ENCODE measurements around the gene EML6.

The EML6 gene

GRCh38 chr2:54814389-54815147 is 91.1 kb downstream of the EML6 start:
- TF ChIP-seq TAF1 (IDR thresholded peaks at IDR 0.05; ENCODE audit: borderline replicate concordance, insufficient read depth, low read length) (no peak), REST (IDR thresholded peaks at IDR 0.05; ENCODE audit: insufficient read depth in 1 of 2, low read depth in 2 of 2, low read length in 2 of 2) (no peak), FOXP2 (optimal IDR thresholded peaks at IDR 0.05; ENCODE audit: borderline replicate concordance, extremely low read depth, extremely low read length, insufficient read depth) (no peak), SIN3A (IDR thresholded peaks at IDR 0.05; ENCODE audit: borderline replicate concordance, insufficient read depth, low read length) (no peak), POLR2AphosphoS5 (IDR thresholded peaks at IDR 0.05; ENCODE audit: low read depth, low read length) (no peak)

- TF ChIP-seq FOXP2 (optimal IDR thresholded peaks at IDR 0.05; ENCODE audit: borderline replicate concordance, extremely low read depth, extremely low read length, insufficient read depth), result no peak
- no peak for TF ChIP-seq REST (IDR thresholded peaks at IDR 0.05; ENCODE audit: insufficient read depth in 1 of 2, low read depth in 2 of 2, low read length in 2 of 2)
Measured at GRCh38 chr2:54815148-54815539, 91.7 kb downstream of the EML6 start.

- TF ChIP-seq FOXP2 (optimal IDR thresholded peaks at IDR 0.05; ENCODE audit: borderline replicate concordance, extremely low read depth, extremely low read length, insufficient read depth) (no peak), POLR2AphosphoS5 (IDR thresholded peaks at IDR 0.05; ENCODE audit: low read depth, low read length) (no peak), REST (IDR thresholded peaks at IDR 0.05; ENCODE audit: insufficient read depth in 1 of 2, low read depth in 2 of 2, low read length in 2 of 2) (no peak), SIN3A (IDR thresholded peaks at IDR 0.05; ENCODE audit: borderline replicate concordance, insufficient read depth, low read length) (no peak), TAF1 (IDR thresholded peaks at IDR 0.05; ENCODE audit: borderline replicate concordance, insufficient read depth, low read length) (no peak)
Measured at GRCh38 chr2:54818226-54818625, 94.8 kb downstream of the EML6 start.

- TF ChIP-seq POLR2AphosphoS5 (IDR thresholded peaks at IDR 0.05; ENCODE audit: low read depth, low read length), result no peak
- TF ChIP-seq REST (IDR thresholded peaks at IDR 0.05; ENCODE audit: insufficient read depth in 1 of 2, low read depth in 2 of 2, low read length in 2 of 2), result no peak
- TF ChIP-seq FOXP2 (optimal IDR thresholded peaks at IDR 0.05; ENCODE audit: borderline replicate concordance, extremely low read depth, extremely low read length, insufficient read depth), result no peak
- TF ChIP-seq TAF1 (IDR thresholded peaks at IDR 0.05; ENCODE audit: borderline replicate concordance, insufficient read depth, low read length), result no peak
- TF ChIP-seq SIN3A (IDR thresholded peaks at IDR 0.05; ENCODE audit: borderline replicate concordance, insufficient read depth, low read length), result no peak
Measured at GRCh38 chr2:54820558-54820957, 97.1 kb downstream of the EML6 start.

- TF ChIP-seq SIN3A (IDR thresholded peaks at IDR 0.05; ENCODE audit: borderline replicate concordance, insufficient read depth, low read length) (no peak), FOXP2 (optimal IDR thresholded peaks at IDR 0.05; ENCODE audit: borderline replicate concordance, extremely low read depth, extremely low read length, insufficient read depth) (no peak), POLR2AphosphoS5 (IDR thresholded peaks at IDR 0.05; ENCODE audit: low read depth, low read length) (no peak), REST (IDR thresholded peaks at IDR 0.05; ENCODE audit: insufficient read depth in 1 of 2, low read depth in 2 of 2, low read length in 2 of 2) (no peak), TAF1 (IDR thresholded peaks at IDR 0.05; ENCODE audit: borderline replicate concordance, insufficient read depth, low read length) (no peak)
Measured at GRCh38 chr2:54824567-54824966, 101.1 kb downstream of the EML6 start.
